ENCODE results near the gene COL4A2.
"Not testable (repeated sequence)": the region's sequence is repeated elsewhere in the genome, so short reads cannot be mapped to it uniquely, and the experiment has no call there.

Gene COL4A2

DNA sequence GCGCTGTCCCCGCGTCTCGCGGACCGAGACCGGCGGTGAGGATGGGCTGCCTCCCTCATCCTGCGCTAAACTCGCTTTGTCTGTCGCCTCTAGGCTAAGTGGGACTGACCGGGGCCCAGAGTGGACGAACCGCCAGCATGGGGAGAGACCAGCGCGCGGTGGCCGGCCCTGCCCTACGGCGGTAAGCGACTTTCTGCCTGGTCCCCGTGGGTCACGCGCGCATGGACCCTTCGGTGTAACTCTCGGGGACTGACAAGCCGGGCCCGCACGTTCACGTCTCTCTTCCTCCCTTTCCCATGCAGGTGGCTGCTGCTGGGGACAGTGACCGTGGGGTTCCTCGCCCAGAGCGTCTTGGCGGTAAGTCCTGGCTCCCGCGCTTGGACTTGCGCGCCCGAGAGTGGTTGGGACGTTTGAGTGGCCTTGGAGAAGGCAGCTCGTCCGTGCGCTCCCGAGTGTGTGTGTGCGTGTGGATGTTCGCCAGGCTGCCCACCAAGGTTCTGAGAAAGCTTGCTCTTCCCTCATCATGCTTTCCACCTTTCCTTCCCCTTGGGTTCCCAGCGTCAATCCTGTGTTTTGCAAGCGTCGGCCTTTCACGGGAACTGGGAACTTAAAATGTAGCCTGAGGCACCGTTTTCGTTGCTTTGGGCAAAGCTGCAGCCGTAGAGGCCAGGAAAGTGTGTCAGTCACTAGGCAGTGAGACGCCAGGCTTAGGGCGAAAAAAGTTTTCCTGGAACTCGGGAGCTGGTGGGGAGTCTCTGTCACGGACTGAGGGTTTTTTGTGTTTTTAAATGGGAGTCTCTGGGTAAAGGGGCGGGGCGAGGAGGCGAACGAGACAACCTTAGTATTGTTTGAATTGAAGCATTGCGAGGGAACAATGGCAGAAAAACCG is 927 bp downstream of the COL4A2 start:
- no peak for DNase-seq (ENCODE audit: low spot score)

DNA sequence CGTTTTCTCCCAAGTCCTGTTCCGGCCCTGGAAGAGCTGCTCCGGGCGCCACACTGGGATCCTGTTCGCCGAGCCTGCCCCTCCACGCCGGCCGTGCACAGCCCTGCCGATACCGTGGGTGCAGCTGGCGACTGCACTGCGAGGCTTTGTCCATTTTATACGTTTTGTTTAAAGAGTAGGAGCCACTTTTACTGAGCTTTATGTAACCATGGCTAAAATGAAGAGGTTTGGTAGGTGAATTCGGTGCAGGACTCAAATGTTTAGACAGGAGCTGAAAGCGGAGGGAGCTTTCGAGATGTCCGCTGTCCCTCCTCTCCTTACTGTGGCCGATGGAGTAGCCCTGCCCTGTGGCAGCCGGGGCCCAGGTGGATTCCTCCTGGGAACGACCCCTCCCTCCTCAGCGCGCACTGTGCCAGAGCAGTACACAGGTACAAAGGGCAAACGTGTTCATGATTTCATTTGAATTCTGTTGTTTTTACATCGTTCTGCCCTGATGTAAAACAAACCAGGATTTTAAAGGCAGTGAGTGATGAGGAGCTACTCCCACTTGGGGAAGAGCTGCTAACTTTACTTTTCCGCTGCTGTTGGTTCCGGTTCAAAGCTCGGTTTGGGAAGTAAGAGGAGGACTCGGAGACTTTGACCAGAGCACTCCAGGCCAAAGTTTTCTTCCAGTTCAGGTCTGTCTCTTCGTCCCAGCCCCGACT is 1.7 kb downstream of the COL4A2 start:
- no peak for DNase-seq (ENCODE audit: low spot score)

DNA sequence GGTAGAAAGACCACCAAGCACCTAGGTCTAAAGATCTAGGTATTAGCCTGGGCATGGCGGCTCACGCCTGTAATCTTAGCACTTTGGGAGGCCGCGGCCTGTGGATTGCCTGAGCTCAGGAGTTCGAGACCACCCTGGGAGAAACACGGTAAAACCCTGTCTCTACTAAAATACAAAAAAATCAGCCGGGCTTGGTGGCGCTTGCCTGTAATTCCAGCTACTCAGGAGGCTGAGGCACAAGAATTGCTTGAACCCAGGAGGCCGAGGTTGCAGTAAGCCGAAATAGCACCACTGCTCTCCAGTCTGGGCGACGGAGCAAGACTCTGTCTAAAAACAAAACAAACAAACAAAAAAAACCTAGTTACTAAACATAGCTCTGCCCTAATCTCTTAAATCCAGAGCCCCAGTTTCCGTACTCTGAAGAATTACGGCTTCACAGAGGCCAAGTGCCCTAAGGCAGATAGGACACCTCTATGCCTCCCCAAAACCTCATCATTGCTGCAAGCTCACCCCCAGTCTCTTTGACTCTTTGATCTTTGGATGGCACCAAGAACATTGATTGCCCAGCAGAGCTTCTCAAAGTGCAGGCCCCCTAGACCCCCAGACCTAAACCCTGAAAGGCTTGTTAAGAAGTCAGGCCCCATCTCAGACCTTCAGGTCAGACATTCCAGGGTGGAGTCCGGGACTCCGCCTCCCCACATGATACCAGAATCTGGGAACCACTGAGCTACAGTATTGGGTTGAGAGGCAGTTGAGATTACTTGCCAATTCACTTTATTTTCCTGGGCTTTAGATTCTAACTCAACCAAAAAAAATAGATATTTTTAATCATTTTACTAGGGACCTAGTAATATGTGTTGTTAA is 2.8 kb downstream of the COL4A2 start:
- DNase-seq (ENCODE audit: low spot score) = no peak

DNA sequence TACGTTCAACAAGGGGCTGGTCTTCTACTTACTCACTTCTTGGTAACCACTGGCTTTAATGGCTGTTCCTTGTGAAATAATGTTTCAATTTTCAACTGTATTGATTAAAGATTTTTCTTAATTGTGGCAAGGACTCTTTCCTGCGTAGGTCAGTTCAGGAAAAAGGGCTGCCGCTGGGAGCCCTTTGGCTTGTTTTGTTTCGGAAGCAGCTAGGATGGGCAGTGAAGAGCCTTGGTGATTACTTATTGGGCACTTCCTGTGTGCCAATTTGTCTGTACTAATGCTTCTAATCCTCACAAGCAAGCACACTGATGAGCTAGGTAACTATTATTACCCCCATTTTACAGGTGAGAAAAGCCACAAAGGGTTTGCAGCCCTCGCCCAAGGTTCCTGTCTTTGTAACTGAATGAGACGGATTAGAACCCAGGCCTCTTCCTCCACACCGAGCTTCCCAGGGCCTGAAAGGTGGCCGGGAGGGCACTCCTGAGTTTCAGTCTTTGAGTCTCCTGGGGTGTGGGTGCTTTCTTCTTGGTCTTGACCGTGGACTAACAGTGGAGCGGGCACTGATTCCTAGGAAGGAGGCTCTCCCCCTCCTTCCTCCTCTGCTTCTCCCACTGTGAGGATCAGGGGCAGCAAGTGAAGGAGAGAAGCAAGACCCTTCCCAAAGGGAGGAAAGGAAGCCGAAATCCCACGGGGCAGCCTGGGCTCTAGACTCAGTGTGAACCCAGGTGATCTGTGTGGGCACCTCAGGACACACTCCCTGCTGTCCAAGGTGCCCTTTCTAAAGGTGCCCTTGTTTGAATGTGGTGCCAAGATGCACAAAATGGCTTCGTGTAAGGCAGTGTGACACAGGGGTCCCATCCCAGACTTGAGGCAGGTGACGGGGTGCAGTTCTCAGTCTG is 3.7 kb downstream of the COL4A2 start:
- DNase-seq (ENCODE audit: low spot score) = no peak

DNA sequence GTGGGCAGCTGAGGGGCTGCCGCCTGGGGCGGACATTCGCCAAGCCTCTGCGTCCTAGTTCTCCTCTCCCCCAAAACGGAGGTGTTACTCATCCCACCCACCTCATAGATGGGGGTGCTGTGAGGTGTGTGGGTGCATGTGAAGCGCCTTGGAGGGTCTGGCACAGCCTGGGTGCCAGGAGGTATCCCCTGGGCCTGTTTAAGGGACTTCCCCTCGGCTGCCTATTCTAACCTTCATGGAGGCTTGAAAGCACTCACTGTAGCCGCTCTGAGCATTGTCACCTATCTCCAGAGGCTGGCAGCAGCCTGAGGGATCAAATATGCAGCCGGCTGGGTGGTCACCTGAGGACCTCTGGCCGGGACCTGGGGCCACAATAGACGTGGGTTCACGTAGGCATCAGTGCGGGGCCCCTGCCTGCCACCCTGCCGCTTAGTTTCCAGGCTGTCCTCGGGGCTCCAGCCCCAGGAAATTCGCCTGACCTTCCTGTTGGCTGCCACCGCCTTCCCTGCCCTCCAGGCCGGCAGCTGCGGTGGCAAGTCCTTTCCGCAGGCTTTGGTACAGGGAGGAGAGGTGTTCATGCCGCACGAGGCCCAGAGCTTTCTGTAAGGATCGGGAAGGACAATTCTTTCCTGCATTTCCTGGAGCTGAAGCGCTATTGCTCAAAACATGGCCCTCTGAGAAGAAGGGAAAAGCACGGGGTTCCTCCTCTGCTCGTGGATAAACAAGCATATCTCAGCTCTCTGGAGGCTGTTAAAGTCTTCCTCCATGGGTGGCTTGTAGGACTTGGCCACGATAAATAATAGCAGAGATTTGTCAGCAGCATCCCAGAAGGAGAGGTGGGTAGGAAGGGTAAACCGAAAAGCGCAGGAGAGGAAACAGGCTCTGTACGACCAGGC is 4.6 kb downstream of the COL4A2 start:
- no peak for DNase-seq (ENCODE audit: low spot score)

DNA sequence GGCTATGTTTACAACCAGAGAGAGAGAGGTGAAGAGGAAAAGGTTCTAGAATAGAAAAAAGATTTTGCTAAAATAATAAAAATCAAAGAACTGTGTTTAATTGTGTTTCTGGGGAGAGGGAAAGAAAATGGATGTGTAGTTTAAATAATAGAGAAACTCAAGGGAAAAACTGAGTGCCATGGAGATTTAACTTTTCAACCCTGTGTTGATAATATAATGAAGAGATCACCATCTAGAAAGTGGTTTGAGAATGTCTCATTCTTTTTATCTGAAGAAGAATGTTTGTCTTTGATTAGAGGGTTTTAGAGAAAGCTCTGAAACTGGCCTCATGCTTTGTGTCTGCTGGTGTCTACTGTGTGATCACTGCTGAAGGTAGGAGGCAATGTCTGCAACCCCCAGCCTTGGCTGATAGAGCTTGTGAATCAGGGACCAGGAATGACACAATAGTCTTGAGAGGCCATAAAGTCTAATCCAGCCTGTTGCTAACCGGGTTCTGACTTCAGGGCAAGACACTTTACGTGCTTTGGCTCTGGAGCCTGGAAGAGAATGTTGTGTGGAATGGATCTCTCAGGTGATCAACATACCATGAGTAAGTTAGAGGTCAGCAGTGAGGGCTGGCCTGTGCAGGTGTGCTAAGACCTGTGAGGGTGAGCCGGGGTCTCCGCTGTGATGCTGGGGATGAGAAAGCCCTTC is 5.4 kb downstream of the COL4A2 start:
- no peak for DNase-seq (ENCODE audit: low spot score)

DNA sequence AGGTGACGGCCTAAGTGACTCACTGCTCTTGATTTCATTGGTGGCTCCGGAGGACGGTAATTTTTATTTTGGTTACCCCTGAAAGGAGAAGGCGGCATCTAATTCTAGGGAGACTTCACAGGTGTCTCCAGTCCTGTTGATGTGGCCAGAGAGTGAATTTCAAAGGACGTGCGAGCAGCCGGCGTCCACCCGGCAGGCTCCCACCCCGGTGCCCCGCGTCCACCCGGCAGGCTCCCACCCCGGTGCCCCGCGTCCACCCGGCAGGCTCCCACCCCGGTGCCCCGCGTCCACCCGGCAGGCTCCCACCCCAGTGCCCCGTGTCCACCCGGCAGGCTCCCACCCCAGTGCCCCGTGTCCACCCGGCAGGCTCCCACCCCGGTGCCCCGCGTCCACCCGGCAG is 6.2 kb downstream of the COL4A2 start:
- DNase-seq (ENCODE audit: low spot score) = not testable (repeated sequence)

DNA sequence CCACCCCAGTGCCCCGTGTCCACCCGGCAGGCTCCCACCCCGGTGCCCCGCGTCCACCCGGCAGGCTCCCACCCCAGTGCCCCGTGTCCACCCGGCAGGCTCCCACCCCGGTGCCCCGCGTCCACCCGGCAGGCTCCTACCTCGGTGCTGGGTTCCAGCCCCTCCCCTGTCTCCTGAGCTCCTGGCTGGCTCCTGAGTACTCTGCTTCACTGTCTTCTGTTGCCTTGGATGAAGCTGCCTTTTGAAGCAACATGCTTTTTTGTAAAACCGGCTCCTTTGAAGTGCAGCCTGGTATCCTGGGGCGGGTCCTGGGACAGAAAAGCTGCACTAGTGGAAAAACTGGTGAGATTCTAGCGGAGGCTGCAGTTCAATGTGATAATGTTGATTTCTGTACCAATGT is 6.6 kb downstream of the COL4A2 start:
- not testable (repeated sequence) for DNase-seq (ENCODE audit: low spot score)

DNA sequence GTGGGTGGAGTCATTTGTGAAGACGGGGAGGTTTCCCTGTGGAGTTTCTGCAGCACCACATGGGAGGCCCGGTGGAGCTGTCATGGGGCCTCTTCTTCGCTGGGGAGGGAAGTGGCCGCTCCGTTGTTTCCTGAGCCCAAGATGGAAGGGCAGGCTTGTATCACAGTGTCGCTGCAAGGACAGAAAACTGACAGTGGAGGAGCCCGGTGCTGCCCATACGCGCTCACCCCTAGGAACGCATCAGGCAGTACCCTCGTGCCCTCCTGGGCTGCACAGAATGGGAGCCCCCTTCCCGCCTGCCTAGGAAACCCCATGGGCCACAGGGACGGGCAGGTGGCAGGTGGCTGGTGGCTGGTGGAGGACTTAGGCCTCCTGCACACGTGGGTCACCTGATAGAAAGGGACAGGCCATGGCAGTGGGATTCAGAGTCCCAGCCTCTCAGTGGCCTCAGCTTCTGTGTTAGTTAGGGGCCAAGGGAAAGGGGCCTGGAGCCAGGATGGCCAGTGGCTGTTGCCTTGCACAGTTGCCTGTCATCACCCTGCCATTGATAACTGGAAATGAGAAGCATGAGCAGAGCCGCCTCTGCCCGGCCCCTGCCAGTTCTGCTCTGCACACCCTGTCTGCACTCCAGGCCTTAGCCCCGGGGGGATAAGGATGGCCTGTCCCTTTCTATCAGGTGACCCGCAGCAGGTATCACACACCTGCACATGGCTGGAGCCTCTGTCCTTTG is 7.6 kb downstream of the COL4A2 start:
- no peak for DNase-seq (ENCODE audit: low spot score)

DNA sequence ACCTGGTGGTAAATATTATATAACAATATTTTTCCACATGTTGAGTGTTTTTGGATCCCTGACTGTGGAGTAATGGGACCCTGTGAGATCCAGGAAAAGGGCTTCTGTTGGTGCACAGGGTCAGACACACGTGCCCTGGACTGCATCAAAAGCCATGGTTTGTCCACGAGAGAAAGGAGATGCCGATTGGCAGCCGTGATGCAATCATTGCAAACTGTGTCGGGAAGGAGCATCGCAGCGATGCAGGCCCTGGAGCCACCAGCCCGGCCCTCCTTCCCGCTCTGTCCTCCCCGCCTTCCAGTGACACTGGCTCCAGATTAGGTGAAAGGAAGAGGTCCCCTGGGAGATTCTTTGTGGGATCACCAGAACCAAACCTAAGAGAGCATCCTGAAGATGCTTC is 9.1 kb downstream of the COL4A2 start:
- DNase-seq (ENCODE audit: low spot score) = no peak

DNA sequence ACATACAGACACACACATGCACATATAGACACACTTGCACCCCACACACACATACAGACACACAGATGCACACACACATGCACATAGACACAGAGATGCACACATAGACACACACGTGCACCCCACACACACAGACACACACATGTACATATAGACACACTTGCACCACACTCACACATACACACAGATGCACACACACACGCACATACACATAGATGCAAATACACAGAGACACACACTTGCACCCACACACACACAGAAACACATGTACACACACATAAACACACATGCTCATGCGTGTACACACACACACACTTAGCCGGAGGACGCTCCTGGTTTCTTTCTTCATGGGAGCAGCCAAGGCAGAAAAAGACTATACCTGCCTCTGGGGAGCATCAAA is 10.0 kb downstream of the COL4A2 start:
- no peak for DNase-seq (ENCODE audit: low spot score)

DNA sequence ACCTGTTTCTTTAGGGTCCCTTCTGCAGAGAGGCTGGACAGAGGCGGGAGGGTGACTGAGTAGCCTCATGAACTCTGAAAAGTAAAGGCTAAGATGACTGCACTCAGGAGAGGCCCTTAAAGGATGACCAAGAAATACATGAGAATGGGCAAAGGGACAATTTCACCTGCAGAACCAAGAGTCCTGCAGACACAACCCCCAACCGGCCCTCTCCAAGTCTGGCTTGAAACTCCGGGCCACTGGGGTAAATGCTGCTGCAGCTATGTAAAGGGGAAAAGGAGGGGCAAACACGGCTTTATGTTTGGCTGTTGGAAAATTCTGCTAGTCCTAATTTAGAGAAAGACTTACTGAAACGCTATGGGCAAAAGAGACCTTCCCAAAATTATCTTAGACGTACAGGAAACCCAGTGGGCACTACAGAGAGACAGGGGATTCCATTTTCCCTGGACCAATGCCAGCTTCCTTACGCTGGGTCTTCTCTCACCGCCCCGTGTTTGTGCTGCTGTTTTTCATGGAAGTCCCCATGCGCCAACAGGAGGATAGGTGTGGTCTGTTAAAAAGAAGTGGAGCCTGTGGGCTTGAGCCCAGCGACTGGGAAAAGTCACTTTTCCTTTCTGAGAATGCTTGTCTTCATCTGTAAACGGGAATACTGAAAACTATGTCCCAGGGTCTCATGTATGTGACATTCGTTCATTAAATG is 10.6 kb downstream of the COL4A2 start:
- DNase-seq (ENCODE audit: low spot score) = no peak

DNA sequence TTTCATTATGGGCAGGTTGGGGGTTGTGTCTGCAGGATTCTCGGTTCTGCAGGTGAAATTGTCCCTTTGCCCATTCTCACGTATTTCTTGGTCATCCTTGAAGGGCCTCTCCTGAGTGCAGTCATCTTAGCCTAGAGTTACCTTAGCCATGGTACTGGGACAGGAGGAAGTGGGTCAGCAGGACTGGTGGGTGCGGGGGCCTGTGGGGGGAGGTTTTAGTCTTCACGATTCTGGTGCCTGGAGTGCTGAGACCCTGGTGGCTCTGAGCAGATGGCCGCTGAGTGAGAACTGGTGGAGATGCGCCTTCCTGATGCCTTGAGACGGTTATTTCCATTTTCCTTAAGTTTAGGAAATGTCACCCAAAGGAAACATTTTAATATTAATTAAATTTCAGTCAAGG is 11.8 kb downstream of the COL4A2 start:
- no peak for DNase-seq (ENCODE audit: low spot score)

DNA sequence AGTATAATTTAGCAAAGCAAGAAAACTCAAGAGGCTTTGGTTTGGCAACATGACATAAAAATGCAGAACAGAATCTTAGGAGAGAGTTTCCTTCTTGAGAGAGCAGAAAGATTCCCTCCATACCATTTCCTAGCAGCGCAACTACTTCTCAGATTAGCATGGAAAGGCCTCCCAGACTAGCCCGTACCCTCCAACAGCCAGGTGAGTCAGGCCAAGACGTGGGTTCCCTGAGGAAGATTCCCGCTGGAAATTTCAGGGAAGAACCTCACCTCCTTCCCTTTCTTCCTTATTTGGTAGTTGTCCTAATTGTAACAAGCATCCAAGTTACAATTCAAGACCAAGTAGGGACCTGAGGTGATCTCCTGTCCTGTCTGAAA is 12.3 kb downstream of the COL4A2 start:
- no peak for DNase-seq (ENCODE audit: low spot score)

DNA sequence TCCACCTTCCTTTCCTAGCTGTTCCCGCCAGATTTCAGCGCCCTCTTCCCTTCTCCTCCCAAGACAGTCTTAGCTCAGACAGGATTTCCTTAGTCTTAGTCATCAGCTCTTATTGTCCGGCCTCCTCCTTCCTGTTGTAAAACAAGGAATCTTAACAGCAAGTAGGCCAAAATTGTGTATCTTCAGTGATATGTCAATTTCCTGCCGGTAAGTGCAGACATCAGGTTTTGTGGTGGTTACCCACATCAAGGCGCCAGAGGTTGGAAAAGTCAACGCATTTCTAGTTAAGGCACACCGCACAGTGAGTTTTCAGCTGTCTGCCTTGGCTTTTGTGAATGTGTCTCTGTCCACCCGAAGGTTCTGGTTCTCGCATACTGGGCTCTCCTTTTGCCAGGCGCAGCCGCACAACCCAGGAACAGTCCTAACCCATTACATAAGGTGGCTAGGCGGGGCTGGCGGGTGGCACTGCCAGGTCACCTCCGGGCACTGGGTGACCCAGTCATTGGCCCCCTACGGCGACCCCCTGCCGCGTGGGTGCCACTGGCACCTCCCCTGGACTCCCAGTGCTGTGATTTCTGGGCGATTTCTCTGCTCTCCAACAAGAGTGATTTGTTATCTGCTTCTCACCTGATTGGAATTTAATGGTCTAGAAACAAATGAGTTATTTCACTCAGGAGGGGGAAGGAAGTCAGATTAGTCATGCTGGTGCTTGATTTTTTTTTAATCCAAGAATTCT is 12.9 kb downstream of the COL4A2 start:
- DNase-seq (ENCODE audit: low spot score) = no peak

DNA sequence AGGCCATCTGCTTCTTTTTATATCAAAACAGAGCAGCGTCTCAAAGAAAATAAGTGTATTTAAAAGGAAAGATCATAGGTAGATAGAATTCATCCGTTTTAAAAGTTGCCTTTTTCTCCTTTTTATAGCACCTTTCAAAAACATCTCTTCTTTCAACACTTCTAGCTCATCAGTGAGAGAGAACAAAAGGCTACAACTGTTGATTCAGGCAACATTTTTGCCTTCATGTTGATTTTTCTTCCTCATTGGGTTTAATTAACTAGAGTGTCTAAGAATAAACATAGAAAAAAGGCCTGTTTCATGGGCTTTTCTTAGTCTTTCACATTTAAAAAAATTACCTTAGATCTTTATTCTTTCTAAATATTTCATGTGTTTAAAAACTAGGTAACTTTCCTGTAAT is 13.6 kb downstream of the COL4A2 start:
- no peak for DNase-seq (ENCODE audit: low spot score)

DNA sequence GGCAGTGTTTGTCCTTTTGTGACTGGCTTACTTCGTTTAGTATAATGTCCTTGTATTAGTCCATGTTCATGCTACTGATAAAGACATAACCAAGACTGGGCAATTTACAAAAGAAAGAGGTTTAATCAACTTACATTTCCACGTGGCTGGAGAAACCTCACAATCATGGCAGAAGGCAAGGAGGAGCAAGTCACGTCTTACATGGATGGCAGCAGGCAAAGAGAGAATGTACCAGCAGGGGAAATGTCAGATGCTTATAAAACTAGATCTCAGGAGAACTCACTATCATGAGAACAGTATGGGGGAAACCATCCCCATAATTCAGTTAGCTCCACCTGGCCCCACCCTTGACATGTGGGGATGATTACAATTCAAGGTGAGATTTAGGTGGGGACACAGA is 14.5 kb downstream of the COL4A2 start:
- not testable (repeated sequence) for DNase-seq (ENCODE audit: low spot score)
